K562 (cell line): ENCODE measurements around the gene SRSF11. TPM values are rescaled to one million over a fixed set of nuclear protein-coding genes. Genes with fewer than 3 reads are reported as not detected.
A peak's percentile ranks its signal among the peaks of the same experiment; 100 is the strongest.

Experiments used
- ATF7 ChIP-seq: fragments of 450-650 bp; IDR thresholded peaks from 2 replicates; pipeline ENCODE4 v1.7.1; 2014; ENCODE audit warnings: mild to moderate bottlenecking, moderate library complexity
- CBX1 ChIP-seq: sonication (generic); IDR thresholded peaks from 2 replicates; pipeline ENCODE4 v1.6.1; 2016; ENCODE audit warnings: antibody characterized with exemption, low read depth, mild to moderate bottlenecking
- CREB5 ChIP-seq: fragments of 250-450 bp; sonication (Bioruptor Pico); IDR thresholded peaks from 2 replicates; pipeline ENCODE4 v1.5.0; 2020; ENCODE audit warnings: mild to moderate bottlenecking
- CTBP1 ChIP-seq: fragments of 450-650 bp; IDR thresholded peaks from 2 replicates; pipeline ENCODE4 v1.6.1; 2016; ENCODE audit warnings: borderline replicate concordance
- E2F6 ChIP-seq, 2 experiments: IDR thresholded peaks; 2 replicates each; pipeline ENCODE4 v1.6.1; 2011; ENCODE audit warnings: borderline replicate concordance in 1 of 2, control low read depth in 1 of 2, low read depth in 1 of 2, low read length in 1 of 2, mild to moderate bottlenecking in 1 of 2, mixed read lengths in 1 of 2, moderate library complexity in 1 of 2; ENCODE audit not compliant: insufficient read depth in 1 of 2, insufficient read length in 1 of 2, poor library complexity in 1 of 2, severe bottlenecking in 1 of 2; ENCODE audit errors: extremely low read depth in 1 of 2
- EHMT2 ChIP-seq: fragments of 450-650 bp; IDR thresholded peaks from 2 replicates; pipeline ENCODE4 v1.6.1; 2018; ENCODE audit warnings: antibody characterized with exemption
- EWSR1 ChIP-seq: fragments of 450-650 bp; IDR thresholded peaks from 2 replicates; pipeline ENCODE4 v1.6.1; 2018; ENCODE audit warnings: borderline replicate concordance, mild to moderate bottlenecking, low read depth, moderate library complexity; ENCODE audit not compliant: partially characterized antibody
- FOSL1 ChIP-seq: fragments of 200-800 bp; sonication (Bioruptor generic); conservative IDR thresholded peaks from 2 replicates; pipeline ENCODE4 v1.6.1; 2016; ENCODE audit warnings: missing genetic modification characterization, missing compliant biosample characterization
- FOXA3 ChIP-seq, 2 experiments: fragments of 450-650 bp in 1 of 2; sonication (generic) in 1 of 2; formaldehyde crosslinking; IDR thresholded peaks in 1 of 2; conservative IDR thresholded peaks in 1 of 2; 2 replicates each; pipeline versions ENCODE4 v1.4.0 to v1.8.0; 2020 to 2022; ENCODE audit warnings: mild to moderate bottlenecking in 2 of 2, missing genetic modification reagents in 1 of 2
- HMGN3 ChIP-seq: IDR thresholded peaks from 2 replicates; pipeline ENCODE4 v1.6.1; 2011; ENCODE audit warnings: borderline replicate concordance, low read depth, mild to moderate bottlenecking, mixed read lengths, low read length; ENCODE audit not compliant: insufficient read length; ENCODE audit errors: extremely low read depth
- MTA3 ChIP-seq: fragments of 450-650 bp; formaldehyde crosslinking; IDR thresholded peaks from 2 replicates; pipeline ENCODE4 v1.6.1; 2017; ENCODE audit warnings: mild to moderate bottlenecking, borderline replicate concordance
- NRF1 ChIP-seq, 2 experiments: fragments of 450-650 bp; IDR thresholded peaks in 1 of 2; conservative IDR thresholded peaks in 1 of 2; 2 replicates each; pipeline ENCODE4 v1.6.1; 2014; ENCODE audit warnings: mild to moderate bottlenecking in 2 of 2
- SRSF3 ChIP-seq: fragments of 200-400 bp; formaldehyde crosslinking; IDR thresholded peaks from 2 replicates; pipeline ENCODE4 v1.6.1; 2016; ENCODE audit warnings: mild to moderate bottlenecking, low read length, moderate library complexity; ENCODE audit not compliant: insufficient read depth
- STAT6 ChIP-seq: sonication (generic); formaldehyde crosslinking; IDR thresholded peaks from 2 replicates; pipeline ENCODE4 v1.8.1; 2023; ENCODE audit warnings: mild to moderate bottlenecking, missing genetic modification reagents
- ZNF644 ChIP-seq: fragments of 200-800 bp; sonication (Bioruptor generic); IDR thresholded peaks from 2 replicates; pipeline ENCODE4 v1.6.1; 2016; ENCODE audit warnings: low read depth, missing genetic modification characterization, missing compliant biosample characterization
- ZNF740 ChIP-seq, 3 experiments: fragments of 200-800 bp in 1 of 3; sonication (Bioruptor generic) in 1 of 3; sonication (generic) in 1 of 3; formaldehyde crosslinking in 1 of 3; IDR thresholded peaks; 2 replicates each; pipeline versions ENCODE4 v1.6.1 to v1.8.0; 2016 to 2022; ENCODE audit warnings: mild to moderate bottlenecking in 2 of 3, missing compliant biosample characterization in 2 of 3, missing genetic modification characterization in 2 of 3, missing genetic modification reagents in 1 of 3
- polyA plus RNA-seq, 8 experiments: library from polyadenylated mRNA; depleted of rRNA in 4 of 8; stranded (reverse) in 5 of 8; unstranded in 3 of 8; fragments of >200 nt; fragmentation: Nextera tagmentation in 2 of 8; fragmentation: Illumina TruSeq in 1 of 8; extraction: Ambion mirVana in 2 of 8; extraction: Trizol in 1 of 8; gene quantifications; 2 replicates each; pipeline versions ENCODE4 v1.2.1 to v1.2.3, GENCODE V29; 2011 to 2014; ENCODE audit warnings: inconsistent platforms in 1 of 8, missing spikeins in 1 of 8
- total RNA-seq, 7 experiments: library from RNA; depleted of rRNA in 6 of 7; stranded (reverse); fragments of >200 nt in 6 of 7; fragmentation: Illumina TruSeq in 2 of 7; extraction: Trizol in 2 of 7; gene quantifications; 2 replicates each; pipeline versions ENCODE4 v1.2.1 to v1.2.3, GENCODE V29; 2011 to 2021; ENCODE audit warnings: low replicate concordance in 1 of 7
- TF ChIP-seq, protein P1 (sequence below): fragments of 200-800 bp; sonication (Bioruptor generic); IDR thresholded peaks from 2 replicates; pipeline ENCODE4 v1.6.1; 2017; ENCODE audit warnings: missing genetic modification characterization, missing compliant biosample characterization

The SRSF11 gene
- total and polyA plus RNA-seq, 9 of the 15 experiments (the other 6 are each of a cell fraction or from before 2014, with no cell fraction given), result 76.9 to 418 (median 190) TPM

- peak; percentile 81; the same call in 1 of the 2 replicates for TF ChIP-seq ATF7
- no peak for TF ChIP-seq CREB5
- TF ChIP-seq ZNF740 (CRISPR knock-in tag; IDR thresholded peaks at IDR 0.05), result peak; percentile 50; the same call in 1 of the 2 replicates
- no peak for TF ChIP-seq ZNF740 (tag; IDR thresholded peaks at IDR 0.05)
- TF ChIP-seq, protein P1, sequence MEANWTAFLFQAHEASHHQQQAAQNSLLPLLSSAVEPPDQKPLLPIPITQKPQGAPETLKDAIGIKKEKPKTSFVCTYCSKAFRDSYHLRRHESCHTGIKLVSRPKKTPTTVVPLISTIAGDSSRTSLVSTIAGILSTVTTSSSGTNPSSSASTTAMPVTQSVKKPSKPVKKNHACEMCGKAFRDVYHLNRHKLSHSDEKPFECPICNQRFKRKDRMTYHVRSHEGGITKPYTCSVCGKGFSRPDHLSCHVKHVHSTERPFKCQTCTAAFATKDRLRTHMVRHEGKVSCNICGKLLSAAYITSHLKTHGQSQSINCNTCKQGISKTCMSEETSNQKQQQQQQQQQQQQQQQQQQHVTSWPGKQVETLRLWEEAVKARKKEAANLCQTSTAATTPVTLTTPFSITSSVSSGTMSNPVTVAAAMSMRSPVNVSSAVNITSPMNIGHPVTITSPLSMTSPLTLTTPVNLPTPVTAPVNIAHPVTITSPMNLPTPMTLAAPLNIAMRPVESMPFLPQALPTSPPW (CRISPR knock-in tag), result peak; percentile 55
- no peak for TF ChIP-seq ZNF644 (tag)
- no peak for TF ChIP-seq FOXA3 (CRISPR knock-in tag; conservative IDR thresholded peaks at IDR 0.05 in 1 of 2, IDR thresholded peaks at IDR 0.05 in 1 of 2)
- peak; percentile 69 to 78 for TF ChIP-seq NRF1 (conservative IDR thresholded peaks at IDR 0.05 in 1 of 2, IDR thresholded peaks at IDR 0.05 in 1 of 2)
- peak; percentile 81 for TF ChIP-seq CBX1
- no peak for TF ChIP-seq EWSR1
- TF ChIP-seq MTA3, result peak; percentile 62; the same call in 1 of the 2 replicates
- peak; percentile 69; the same call in 1 of the 2 replicates for TF ChIP-seq CTBP1
- no peak for TF ChIP-seq EHMT2
- TF ChIP-seq SRSF3, result no peak
- peak; percentile 58; the same call in 1 of the 2 replicates for TF ChIP-seq STAT6 (CRISPR knock-in tag)
- peak in 1 of 2 experiments; percentile 32 for TF ChIP-seq E2F6 (IDR thresholded peaks at IDR 0.05; ENCODE audit: borderline replicate concordance in 1 of 2, extremely low read depth in 1 of 2, insufficient read depth in 1 of 2, insufficient read length in 1 of 2, low read depth in 1 of 2, low read length in 1 of 2, poor library complexity in 1 of 2, severe bottlenecking in 1 of 2)
- peak; percentile 95 for TF ChIP-seq HMGN3
- 0 out of 2 replicates have a peak, but pooled peaks have one; percentile 29 for TF ChIP-seq FOSL1
Observed at GRCh38 chr1:70205434-70206118, 15.6 kb upstream of the SRSF11 start, which contains the start of gene LRRC40 (continued).
